ENCODE results near the gene CA10. TPM values are rescaled to one million over a fixed set of nuclear protein-coding genes. Genes with fewer than 3 reads are reported as not detected.

CA10 gene
- total and polyA plus RNA-seq, 2 of the 4 experiments (the other 2 are of a cell fraction), result not detected

DNA sequence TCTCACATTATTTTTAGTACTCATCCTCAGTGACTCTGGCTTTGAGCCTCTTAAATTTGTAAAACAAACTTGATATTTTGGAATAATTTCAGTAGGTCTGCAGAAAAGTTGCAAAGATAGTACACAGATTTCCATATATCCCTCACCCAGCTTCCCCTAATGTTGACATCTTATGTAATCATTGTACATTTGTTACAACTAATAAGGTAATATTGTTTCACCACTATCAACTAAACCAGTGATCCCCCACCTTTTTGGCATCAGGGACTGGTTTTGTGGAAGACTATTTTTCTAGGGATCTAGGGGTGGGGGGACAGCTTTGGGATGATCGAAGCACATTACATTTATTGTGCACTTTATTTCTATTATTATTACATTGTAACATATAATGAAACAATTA, 391.2 kb downstream of the CA10 start:
- Histone ChIP-seq H3K27me3 (ENCODE audit: control insufficient read depth, insufficient read depth, low read length) (no peaks in the 10 kb centered on the region), H4K5ac (ENCODE audit: low read depth, low read length) (no peak overlapping the region), H2BK120ac (ENCODE audit: low read depth, low read length) (no peak overlapping the region), H4K20me1 (ENCODE audit: insufficient read depth, low read length) (no peaks in the 10 kb centered on the region), H3K4me2 (ENCODE audit: low read depth, low read length) (no peak overlapping the region), H2BK5ac (ENCODE audit: low read depth, low read length, poor library complexity, severe bottlenecking) (no peak overlapping the region), H3K18ac (ENCODE audit: low read depth, low read length) (no peak overlapping the region), H3K56ac (ENCODE audit: extremely low read depth, insufficient read depth, low read length) (no peak overlapping the region), H3K79me1 (ENCODE audit: low read depth in 1 of 2, low read length in 2 of 2) (no peaks in the 10 kb centered on the region), H2AK9ac (replicated peaks; ENCODE audit: low read depth, low read length, poor library complexity) (no peak overlapping the region), H3K4me3 (ENCODE audit: insufficient read depth, low read depth, low read length) (no peak overlapping the region), H2AK5ac (ENCODE audit: low read depth, low read length) (no peak overlapping the region), H3K4me1 (ENCODE audit: control insufficient read depth, insufficient read depth, low read length) (no peaks in the 10 kb centered on the region), H3K9me3 (ENCODE audit: control insufficient read depth, insufficient read depth, low read length) (no peaks in the 10 kb centered on the region; the same call in 1 of the 2 replicates), H3K27ac (ENCODE audit: insufficient read depth, low read length) (no peak overlapping the region), H3K9ac (ENCODE audit: low read depth, low read length) (no peak overlapping the region), H3K4ac (ENCODE audit: low read depth, low read length) (no peak overlapping the region), H4K91ac (ENCODE audit: insufficient read depth, low read depth, low read length) (no peak overlapping the region), H3K9me1 (ENCODE audit: insufficient read depth, low read length) (no peaks in the 10 kb centered on the region), H4K8ac (ENCODE audit: low read depth in 2 of 2, low read length in 2 of 2) (no peak overlapping the region), H3K14ac (replicated peaks; ENCODE audit: low read depth, low read length) (no peak overlapping the region), H2BK20ac (ENCODE audit: low read depth, low read length) (no peak overlapping the region), H3K23ac (ENCODE audit: low read depth, low read length) (no peak overlapping the region), H2BK15ac (ENCODE audit: low read depth, low read length) (no peak overlapping the region), H2AFZ (replicated peaks; ENCODE audit: low read length, poor library complexity) (no peak overlapping the region), H3K36me3 (ENCODE audit: control insufficient read depth, insufficient read depth, low read length) (no peaks in the 10 kb centered on the region)
- no CpG with 5 or more reads among the region's 1 CpG for WGBS, 2 experiments (ENCODE audit: extremely low coverage in 2 of 2, insufficient read length in 1 of 2)
- DNase-seq, result no peak
- ATAC-seq (ENCODE audit: low read depth), result no peak
- POLR2A ChIA-PET (ENCODE audit: unreplicated experiment), result no interaction called here
- in situ Hi-C loops (cut with MboI; ENCODE audit: low sequenced_read_pairs) (no loop called here), dilution Hi-C loops (cut with HindIII; ENCODE audit: low sequenced_read_pairs, unreplicated experiment) (no loop called here), intact Hi-C loops (cut with micrococcal nuclease) (no loop called here)
- CTCF ChIA-PET, result no interaction called here
- no TSS peak for BruUV-seq (replicated peaks)
- TF ChIP-seq CEBPB (IDR thresholded peaks at IDR 0.05; ENCODE audit: low read depth, low read length) (no peak), POLR2A (IDR thresholded peaks at IDR 0.05; ENCODE audit: low read depth, low read length) (no peak), MAFK (IDR thresholded peaks at IDR 0.05; ENCODE audit: low read depth, low read length) (no peak), RFX5 (IDR thresholded peaks at IDR 0.05; ENCODE audit: low read depth, low read length) (no peak), CTCF (conservative IDR thresholded peaks at IDR 0.05; ENCODE audit: low read depth, low read length) (no peak), MAZ (IDR thresholded peaks at IDR 0.05; ENCODE audit: borderline replicate concordance, low read depth, low read length) (no peak), BHLHE40 (IDR thresholded peaks at IDR 0.05; ENCODE audit: low read depth, low read length) (no peak), CHD1 (IDR thresholded peaks at IDR 0.05; ENCODE audit: low read depth, low read length) (no peak), NFE2L2 (IDR thresholded peaks at IDR 0.05; ENCODE audit: low read depth, low read length) (no peak), MXI1 (IDR thresholded peaks at IDR 0.05; ENCODE audit: borderline replicate concordance, low read depth, low read length) (no peak), FOS (IDR thresholded peaks at IDR 0.05; ENCODE audit: low read depth, low read length) (no peak), RAD21 (IDR thresholded peaks at IDR 0.05; ENCODE audit: low read length) (no peak)
- TF ChIP-seq, protein P1, sequence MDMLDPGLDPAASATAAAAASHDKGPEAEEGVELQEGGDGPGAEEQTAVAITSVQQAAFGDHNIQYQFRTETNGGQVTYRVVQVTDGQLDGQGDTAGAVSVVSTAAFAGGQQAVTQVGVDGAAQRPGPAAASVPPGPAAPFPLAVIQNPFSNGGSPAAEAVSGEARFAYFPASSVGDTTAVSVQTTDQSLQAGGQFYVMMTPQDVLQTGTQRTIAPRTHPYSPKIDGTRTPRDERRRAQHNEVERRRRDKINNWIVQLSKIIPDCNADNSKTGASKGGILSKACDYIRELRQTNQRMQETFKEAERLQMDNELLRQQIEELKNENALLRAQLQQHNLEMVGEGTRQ (IDR thresholded peaks at IDR 0.05; ENCODE audit: low read depth, low read length), result no peak
